ENCODE data around the gene LEAP2. TPM values are rescaled to one million over a fixed set of nuclear protein-coding genes. Genes with fewer than 3 reads are reported as not detected.
A peak's percentile ranks its signal among the peaks of the same experiment; 100 is the strongest.

LEAP2 gene
- total RNA-seq, 1 donor from 2014 or later = 2.5 TPM

- Mint-ChIP-seq H3K27ac (ENCODE audit: unreplicated experiment) (no peak overlapping the region), H3K36me3 (ENCODE audit: unreplicated experiment) (no peaks in the 10 kb centered on the region), H3K4me1 (ENCODE audit: low read depth, unreplicated experiment) (peaks cover 2% of the 10 kb centered on the region), H3K27me3 (ENCODE audit: unreplicated experiment) (no peaks in the 10 kb centered on the region), H3K9me3 (ENCODE audit: unreplicated experiment) (peaks cover 5% of the 10 kb centered on the region), H3K4me3 (ENCODE audit: unreplicated experiment) (no peak overlapping the region)
- no peak for DNase-seq
- TF ChIP-seq, protein P1, sequence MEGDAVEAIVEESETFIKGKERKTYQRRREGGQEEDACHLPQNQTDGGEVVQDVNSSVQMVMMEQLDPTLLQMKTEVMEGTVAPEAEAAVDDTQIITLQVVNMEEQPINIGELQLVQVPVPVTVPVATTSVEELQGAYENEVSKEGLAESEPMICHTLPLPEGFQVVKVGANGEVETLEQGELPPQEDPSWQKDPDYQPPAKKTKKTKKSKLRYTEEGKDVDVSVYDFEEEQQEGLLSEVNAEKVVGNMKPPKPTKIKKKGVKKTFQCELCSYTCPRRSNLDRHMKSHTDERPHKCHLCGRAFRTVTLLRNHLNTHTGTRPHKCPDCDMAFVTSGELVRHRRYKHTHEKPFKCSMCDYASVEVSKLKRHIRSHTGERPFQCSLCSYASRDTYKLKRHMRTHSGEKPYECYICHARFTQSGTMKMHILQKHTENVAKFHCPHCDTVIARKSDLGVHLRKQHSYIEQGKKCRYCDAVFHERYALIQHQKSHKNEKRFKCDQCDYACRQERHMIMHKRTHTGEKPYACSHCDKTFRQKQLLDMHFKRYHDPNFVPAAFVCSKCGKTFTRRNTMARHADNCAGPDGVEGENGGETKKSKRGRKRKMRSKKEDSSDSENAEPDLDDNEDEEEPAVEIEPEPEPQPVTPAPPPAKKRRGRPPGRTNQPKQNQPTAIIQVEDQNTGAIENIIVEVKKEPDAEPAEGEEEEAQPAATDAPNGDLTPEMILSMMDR (IDR thresholded peaks at IDR 0.05; ENCODE audit: partially characterized antibody, unreplicated experiment) = no peak
Observed at GRCh38 chr5:132860742-132861141, 12.7 kb upstream of the LEAP2 start.

DNA sequence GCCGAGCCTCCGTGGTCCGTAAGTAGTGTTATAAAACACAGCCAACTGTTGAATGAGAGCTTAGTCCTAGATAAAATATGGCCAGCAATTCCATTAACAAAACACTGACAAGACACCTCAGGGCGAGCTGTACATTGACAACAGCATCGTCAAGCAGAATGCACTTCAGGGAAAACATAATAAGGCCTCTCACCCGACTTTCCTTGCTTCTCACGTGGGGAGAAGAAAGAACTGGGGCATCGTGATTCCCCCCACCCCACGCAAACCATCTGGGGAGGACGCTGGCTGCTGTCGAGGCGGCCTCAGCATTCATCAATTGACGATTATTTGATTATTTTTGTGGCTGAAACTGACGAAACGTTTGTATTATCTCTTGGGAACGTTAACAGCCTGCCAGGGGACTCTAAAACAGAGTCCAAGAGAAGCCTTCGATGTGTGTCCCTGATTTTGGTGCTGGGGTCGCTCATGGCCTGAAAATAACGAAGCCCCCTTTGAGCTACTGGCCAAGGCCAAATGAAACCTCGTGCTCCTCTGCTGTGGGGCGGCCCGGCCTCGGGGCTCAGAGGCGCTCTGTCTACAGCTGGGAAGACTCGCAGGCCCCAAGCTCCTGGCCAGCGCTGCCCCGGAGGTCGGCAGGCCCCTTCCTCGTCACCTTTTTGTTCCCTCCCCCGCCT is 7.7 kb upstream of the LEAP2 start:
- Mint-ChIP-seq H3K27me3 (ENCODE audit: unreplicated experiment) (peaks cover 3% of the 10 kb centered on the region), H3K4me1 (ENCODE audit: low read depth, unreplicated experiment) (peaks cover 11% of the 10 kb centered on the region), H3K27ac (ENCODE audit: unreplicated experiment) (peak overlapping the region; percentile 97), H3K36me3 (ENCODE audit: unreplicated experiment) (no peaks in the 10 kb centered on the region), H3K9me3 (ENCODE audit: unreplicated experiment) (peaks cover 8% of the 10 kb centered on the region), H3K4me3 (ENCODE audit: unreplicated experiment) (peak overlapping the region; percentile 96)
- no peak for DNase-seq
- TF ChIP-seq, protein P1 (IDR thresholded peaks at IDR 0.05; ENCODE audit: partially characterized antibody, unreplicated experiment) = no peak

GRCh38 chr5:132866342-132867045 is 7.0 kb upstream of the LEAP2 start, which contains the start of the genes GDF9 and UQCRQ:
GDF9 (minus strand) TSS chr5:132866469; CDS start chr5:132864533, 1,936 bp downstream.
UQCRQ (plus strand) TSS chr5:132866642; CDS start chr5:132866882, 240 bp downstream.
- Mint-ChIP-seq H3K4me1 (ENCODE audit: low read depth, unreplicated experiment) (peaks cover 11% of the 10 kb centered on the region), H3K9me3 (ENCODE audit: unreplicated experiment) (peaks cover 8% of the 10 kb centered on the region), H3K4me3 (ENCODE audit: unreplicated experiment) (peak within 1 kb of the TSS; percentile 96), H3K36me3 (ENCODE audit: unreplicated experiment) (no peaks in the 10 kb centered on the region), H3K27me3 (ENCODE audit: unreplicated experiment) (peaks cover 3% of the 10 kb centered on the region), H3K27ac (ENCODE audit: unreplicated experiment) (peak within 1 kb of the TSS; percentile 97)
- TF ChIP-seq, protein P1 (IDR thresholded peaks at IDR 0.05; ENCODE audit: partially characterized antibody, unreplicated experiment) = no peak
- DNase-seq = peak; percentile 93

DNA sequence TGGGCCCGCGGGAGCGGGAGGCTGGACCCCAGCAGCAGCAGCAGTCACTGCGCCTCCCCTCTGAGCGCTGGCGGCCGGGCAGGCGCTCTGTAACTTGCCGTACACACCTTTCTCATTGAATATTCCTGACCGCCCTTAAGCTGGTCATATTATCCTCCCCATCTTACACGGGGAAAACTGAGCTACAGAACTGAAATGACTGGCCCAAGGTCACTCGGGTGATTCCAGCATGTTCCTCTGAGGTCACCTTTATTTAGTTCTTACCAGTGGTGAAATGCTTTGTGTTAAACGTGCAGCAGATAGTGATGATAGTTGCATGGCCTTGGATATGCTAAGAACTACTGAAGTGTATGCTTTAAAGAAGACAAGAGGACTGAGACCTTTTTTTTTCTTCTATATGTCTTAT is 6.4 kb upstream of the LEAP2 start:
- no peaks in the 10 kb centered on the region for H3K36me3 Mint-ChIP-seq (ENCODE audit: unreplicated experiment)
- peak overlapping the region; percentile 96 for H3K4me3 Mint-ChIP-seq (ENCODE audit: unreplicated experiment)
- DNase-seq = no peak
- TF ChIP-seq, protein P1 (IDR thresholded peaks at IDR 0.05; ENCODE audit: partially characterized antibody, unreplicated experiment) = no peak
- peaks cover 3% of the 10 kb centered on the region for H3K27me3 Mint-ChIP-seq (ENCODE audit: unreplicated experiment)
- peaks cover 11% of the 10 kb centered on the region for H3K4me1 Mint-ChIP-seq (ENCODE audit: low read depth, unreplicated experiment)
- peaks cover 8% of the 10 kb centered on the region for H3K9me3 Mint-ChIP-seq (ENCODE audit: unreplicated experiment)
- peak overlapping the region; percentile 97 for H3K27ac Mint-ChIP-seq (ENCODE audit: unreplicated experiment)

DNA sequence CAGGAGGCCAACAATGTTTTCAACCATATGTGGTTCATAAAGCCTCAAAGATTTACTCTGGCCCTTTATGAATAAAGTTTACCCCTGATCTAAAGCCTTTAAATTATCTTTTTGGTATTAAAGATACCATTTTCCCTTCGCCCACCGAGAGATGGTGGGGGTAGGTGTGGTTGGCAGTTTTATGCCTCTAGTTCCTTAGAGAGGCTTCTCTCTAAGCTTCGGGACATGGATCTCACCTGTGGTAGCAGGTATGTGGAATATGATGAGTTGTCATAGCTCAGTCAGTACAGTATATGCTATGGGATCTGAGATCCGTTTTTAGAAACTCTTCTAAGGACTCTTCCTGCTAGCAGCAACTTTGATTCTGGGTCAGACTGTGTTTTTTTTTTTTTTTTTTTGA is 4.7 kb upstream of the LEAP2 start:
- DNase-seq = no peak
- TF ChIP-seq, protein P1 (IDR thresholded peaks at IDR 0.05; ENCODE audit: partially characterized antibody, unreplicated experiment) = no peak
- Mint-ChIP-seq H3K4me3 (ENCODE audit: unreplicated experiment) (no peak overlapping the region), H3K4me1 (ENCODE audit: low read depth, unreplicated experiment) (peaks cover 11% of the 10 kb centered on the region), H3K9me3 (ENCODE audit: unreplicated experiment) (peaks cover 13% of the 10 kb centered on the region), H3K36me3 (ENCODE audit: unreplicated experiment) (no peaks in the 10 kb centered on the region), H3K27ac (ENCODE audit: unreplicated experiment) (no peak overlapping the region), H3K27me3 (ENCODE audit: unreplicated experiment) (peaks cover 4% of the 10 kb centered on the region)

All from glutamatergic neuron (in vitro differentiated cells).